ENCODE measurements around the gene NREP. TPM values are rescaled to one million over a fixed set of nuclear protein-coding genes. Genes with fewer than 3 reads are reported as not detected.

Gene NREP
- polyA plus RNA-seq, 1 donor from 2014 or later = 5.3 TPM

GRCh38 chr5:111679611-111680010 lies 77.4 kb downstream of the NREP start:
- H3K36me3 Mint-ChIP-seq = no peaks in the 10 kb centered on the region
- H3K4me1 Mint-ChIP-seq = no peaks in the 10 kb centered on the region

More at GRCh38 chr5:111679611-111680010, 77.4 kb downstream of the NREP start:
- Mint-ChIP-seq H3K4me3 (no peak overlapping the region), H3K27me3 (no peaks in the 10 kb centered on the region), H3K27ac (no peak overlapping the region), H3K9me3 (no peaks in the 10 kb centered on the region)

Other genes with a start within 250 kb of the NREP start
- gene STARD4, start 244.7 kb downstream of the NREP start, polyA plus RNA-seq = 6.1 TPM